A549 treated with CORT108297 at 1 μM for 4 hours (cell line): ENCODE data around the gene DEFB129. TPM values are rescaled to one million over a fixed set of nuclear protein-coding genes. Genes with fewer than 3 reads are reported as not detected.

Experiments
- total RNA-seq: library from RNA; stranded (reverse); fragments of 200-300 nt; extraction: Qiagen RNA extraction; gene quantifications from 5 replicates; pipeline ENCODE4 v1.2.3, GENCODE V29; 2022

The DEFB129 gene
- total RNA-seq, result not detected in 5 replicates

DNA sequence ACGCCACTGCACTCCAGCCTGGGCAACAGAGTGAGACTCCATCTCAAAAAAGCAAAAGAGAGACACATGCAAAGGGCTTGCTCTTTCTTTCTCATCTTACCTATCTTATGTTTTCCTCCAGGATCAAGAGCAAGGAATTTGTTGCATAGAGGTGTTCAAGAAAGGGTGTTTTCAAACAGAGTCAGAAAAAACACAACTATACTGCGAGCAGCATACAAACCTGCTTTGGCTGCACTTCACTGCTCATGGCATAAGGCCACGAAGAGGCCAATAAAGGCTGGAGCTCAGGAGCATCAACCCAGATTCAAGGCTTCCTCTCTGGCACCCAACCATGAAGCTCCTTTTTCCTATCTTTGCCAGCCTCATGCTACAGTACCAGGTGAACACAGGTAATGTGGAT lies at the start of gene DEFB129:
TSS of gene DEFB129 (plus strand) at position 301 of the 400 bp plus-strand sequence. CDS start at position 332, 31 bp downstream.

GRCh38 chr20:189611-190010 lies 37.4 kb upstream of the DEFB129 start, which contains the start of gene DEFB128:
DEFB128 (minus strand) TSS chr20:189711; CDS start chr20:189623, 88 bp downstream.

GRCh38 chr20:257419-257818 lies 30.4 kb downstream of the DEFB129 start, which contains the start of gene DEFB132:
DEFB132 (plus strand) TSS chr20:257724; CDS start chr20:257779, 55 bp downstream.

Other genes starting within 250 kb of the DEFB129 start
- gene DEFB125, start 139.6 kb upstream of the DEFB129 start, total RNA-seq, result not detected in 5 replicates
- gene DEFB126, start 84.7 kb upstream of the DEFB129 start, total RNA-seq, result not detected in 5 replicates
- gene DEFB127, start 69.8 kb upstream of the DEFB129 start, total RNA-seq, result not detected in 5 replicates
- gene DEFB128, start 37.5 kb upstream of the DEFB129 start, total RNA-seq, result not detected in 5 replicates
- gene DEFB132, start 30.5 kb downstream of the DEFB129 start, total RNA-seq, result not detected in 5 replicates
- 10.4 to 11.9 TPM (median 11.2 TPM) in 5 replicates for gene C20orf96, start 63.5 kb downstream of the DEFB129 start, total RNA-seq
- gene ZCCHC3, start 70.3 kb downstream of the DEFB129 start, total RNA-seq, result 16.6 to 23.7 TPM (median 20.4 TPM) in 5 replicates
- gene SOX12, start 98.3 kb downstream of the DEFB129 start, total RNA-seq, result 18.4 to 29.9 TPM (median 29.6 TPM) in 5 replicates
- gene NRSN2, start 119.9 kb downstream of the DEFB129 start, total RNA-seq, result 50.4 to 69.1 TPM (median 64.2 TPM) in 5 replicates
- gene TRIB3, start 153.5 kb downstream of the DEFB129 start, total RNA-seq, result 43.0 to 53.8 TPM (median 50.7 TPM) in 5 replicates
- 106 to 148 TPM (median 146 TPM) in 5 replicates for gene RBCK1, start 181.0 kb downstream of the DEFB129 start, total RNA-seq
- gene TBC1D20, start 235.3 kb downstream of the DEFB129 start, total RNA-seq, result 31.9 to 35.5 TPM (median 33.0 TPM) in 5 replicates